B cell (primary cell): ENCODE results near the gene RGS7. TPM values are rescaled to one million over a fixed set of nuclear protein-coding genes. Genes with fewer than 3 reads are reported as not detected.
"Not testable (repeated sequence)": the region's sequence is repeated elsewhere in the genome, so short reads cannot be mapped to it uniquely, and the experiment has no call there.

Experiments used
- ATAC-seq: fragments of 200-7000 bp; cut with Tn5 transposase; one replicate; pipeline ENCODE4 v1.10.0; 2021; ENCODE audit warnings: low read depth, mild to moderate bottlenecking, moderate number of reproducible peaks, moderate library complexity
- CTCF ChIA-PET: fragments of 350-600 bp; sonication (Branson Sonifier 250); formaldehyde crosslinking; loops from one replicate; lab custom pipeline; 2021; ENCODE audit warnings: antibody characterized with exemption, inconsistent platforms; lab: Charles Lee
- POLR2A ChIA-PET: fragments of 350-600 bp; sonication (Branson Sonifier 250); formaldehyde crosslinking; loops from one replicate; lab custom pipeline; 2021; ENCODE audit warnings: antibody characterized with exemption; lab: Charles Lee
- DNase-seq: peaks from one replicate; pipeline ENCODE4 v3.0.0; 2013
- H2AFZ ChIP-seq: 2 replicates; pipeline ENCODE4 v1.6.1; 2012; ENCODE audit warnings: mild to moderate bottlenecking, low read depth, low read length; ENCODE audit not compliant: insufficient read depth, poor library complexity, severe bottlenecking
- H3K27ac ChIP-seq, 2 donors: 1 replicate in 1 of 2; 2 replicates in 1 of 2; pipeline ENCODE4 v1.5.1; 2012 to 2013; ENCODE audit warnings: low read length in 2 of 2, mild to moderate bottlenecking in 2 of 2, moderate library complexity in 1 of 2
- H3K27me3 ChIP-seq, 4 experiments: fragments of 200-600 bp in 1 of 4; sonication (generic) in 1 of 4; replicated peaks in 1 of 4; 1 replicate in 2 of 4; 2 replicates in 2 of 4; pipeline versions ENCODE4 v1.6.1 to v1.7.0; 2013 to 2016; ENCODE audit warnings: low read length in 3 of 4, mild to moderate bottlenecking in 2 of 4, mixed read lengths in 1 of 4, moderate library complexity in 1 of 4; ENCODE audit not compliant: insufficient read depth in 4 of 4, control insufficient read depth in 3 of 4; ENCODE audit errors: control extremely low read depth in 1 of 4
- H3K36me3 ChIP-seq, 2 experiments: replicated peaks in 1 of 2; 1 replicate in 1 of 2; 2 replicates in 1 of 2; pipeline versions ENCODE4 v1.6.1 to v1.7.1; 2013; ENCODE audit warnings: low read length in 1 of 2; ENCODE audit not compliant: insufficient read depth in 2 of 2, control insufficient read depth in 1 of 2; ENCODE audit errors: control extremely low read depth in 1 of 2, extremely low read depth in 1 of 2
- H3K4me1 ChIP-seq, 2 donors: fragments of 200-600 bp in 1 of 2; sonication (generic) in 1 of 2; 1 replicate in 1 of 2; 2 replicates in 1 of 2; pipeline versions ENCODE4 v1.5.1 to v1.6.1; 2013 to 2017; ENCODE audit warnings: low read length in 2 of 2; ENCODE audit not compliant: control insufficient read depth in 2 of 2, insufficient read depth in 2 of 2
- H3K4me2 ChIP-seq: replicated peaks from 2 replicates; pipeline ENCODE3; 2012; ENCODE audit warnings: mild to moderate bottlenecking, low read depth, low read length; ENCODE audit not compliant: poor library complexity, severe bottlenecking
- H3K4me3 ChIP-seq, 5 experiments: fragments of 200-600 bp in 1 of 5; sonication (generic) in 1 of 5; 1 replicate in 3 of 5; 2 replicates in 2 of 5; pipeline versions ENCODE4 v1.5.1 to v1.7.0; 2011 to 2016; ENCODE audit warnings: low read length in 4 of 5, mild to moderate bottlenecking in 4 of 5, low read depth in 2 of 5, control low read depth in 1 of 5, moderate library complexity in 1 of 5; ENCODE audit not compliant: insufficient read depth in 1 of 5; ENCODE audit errors: control extremely low read depth in 1 of 5, extremely low read depth in 1 of 5
- H3K79me2 ChIP-seq: fragments of 200-600 bp; sonication (generic); one replicate; pipeline ENCODE4 v1.6.0; 2016; ENCODE audit warnings: low read length; ENCODE audit not compliant: control insufficient read depth, insufficient read depth
- H3K9ac ChIP-seq: fragments of 200-600 bp; sonication (generic); 2 replicates; pipeline ENCODE4 v1.6.1; 2017; ENCODE audit warnings: mild to moderate bottlenecking, low read length, moderate library complexity
- H3K9me3 ChIP-seq, 3 donors: one replicate each; pipeline versions ENCODE4 v1.6.1 to v1.7.1; 2013; ENCODE audit warnings: low read length in 2 of 3; ENCODE audit not compliant: control insufficient read depth in 2 of 3, insufficient read depth in 1 of 3; ENCODE audit errors: control extremely low read depth in 1 of 3
- H4K20me1 ChIP-seq: 2 replicates; pipeline ENCODE4 v1.6.0; 2012; ENCODE audit warnings: mild to moderate bottlenecking, low read length; ENCODE audit not compliant: insufficient read depth, control insufficient read depth, poor library complexity, severe bottlenecking
- H3K27ac Mint-ChIP-seq: one replicate; pipeline ENCODE4 v1.8.0; 2021; ENCODE audit warnings: mixed read lengths
- H3K27me3 Mint-ChIP-seq: one replicate; pipeline ENCODE4 v1.8.0; 2021; ENCODE audit warnings: mixed read lengths
- H3K4me1 Mint-ChIP-seq: one replicate; pipeline ENCODE4 v1.8.0; 2021; ENCODE audit warnings: mixed read lengths
- H3K4me3 Mint-ChIP-seq: one replicate; pipeline ENCODE4 v1.8.0; 2021; ENCODE audit warnings: mixed read lengths
- H3K9me3 Mint-ChIP-seq: one replicate; pipeline ENCODE4 v1.8.0; 2022; ENCODE audit warnings: mixed read lengths; ENCODE audit not compliant: insufficient read depth
- CTCF ChIP-seq: fragments of 200-600 bp; IDR thresholded peaks from one replicate; pipeline ENCODE4 v1.8.0; 2022; ENCODE audit warnings: antibody characterized with exemption, mild to moderate bottlenecking
- EZH2 ChIP-seq: IDR thresholded peaks from 2 replicates; pipeline ENCODE4 v1.6.1; 2012; ENCODE audit warnings: borderline replicate concordance, low read depth, mild to moderate bottlenecking, moderate library complexity, low read length; ENCODE audit not compliant: insufficient read depth, poor library complexity, severe bottlenecking
- WGBS: methylation state at CpG from one replicate; pipeline ENCODE4 v1.1.5; 2013; ENCODE audit warnings: missing lambda C conversion rate; ENCODE audit not compliant: insufficient coverage; 5-methylcytosine and 5-hydroxymethylcytosine counted together
- intact Hi-C: fragments of 100-400 bp; cut with micrococcal nuclease; formaldehyde crosslinking; loops from one replicate; pipeline ENCODE4 v1.10.0; 2022
- polyA plus RNA-seq: library from polyadenylated mRNA; depleted of rRNA; stranded (reverse); fragments of >200 nt; gene quantifications from 2 replicates; pipeline ENCODE4 v1.2.3, GENCODE V29; 2012
- total RNA-seq, 2 donors: library from RNA; stranded (reverse); fragments of 120-200 nt in 1 of 2; gene quantifications; 1 replicate in 1 of 2; 2 replicates in 1 of 2; pipeline versions ENCODE4 v1.2.3 to v1.2.4, GENCODE V29; 2013 to 2022

Gene RGS7
- total and polyA plus RNA-seq, 2 donors (not counting 1 experiment from before 2014, with no cell fraction given): 0.15 to 1.8 TPM

DNA sequence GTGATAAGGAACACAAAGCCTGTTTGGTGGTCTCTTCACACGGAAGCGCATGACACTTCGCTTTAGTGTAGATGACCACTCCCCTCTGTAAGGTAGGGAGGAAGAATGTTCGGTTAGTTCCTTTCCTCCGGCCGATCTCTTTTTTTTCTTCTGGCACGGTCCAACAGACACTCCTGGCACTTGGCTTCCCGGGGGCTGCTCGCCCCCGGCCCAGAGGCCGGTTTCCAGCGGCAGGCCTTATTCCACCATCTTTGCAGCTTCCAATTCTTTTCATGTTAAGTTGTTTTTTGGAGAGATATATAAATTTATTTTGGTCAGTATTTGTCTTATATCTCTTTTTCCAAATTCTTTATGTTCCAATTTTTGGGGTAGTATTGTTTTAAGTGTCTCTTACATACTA lies 593.2 kb downstream of the RGS7 start:
- Histone ChIP-seq H3K9me3 (peaks cover 0 to 4% (median 0%) of the 10 kb centered on the region in 3 donors), H3K79me2 (no peaks in the 10 kb centered on the region), H3K9ac (no peak overlapping the region), H3K4me2 (no peak overlapping the region), H3K27me3 (no peaks in the 10 kb centered on the region), H4K20me1 (no peaks in the 10 kb centered on the region), H3K27ac (no peak overlapping the region), H3K36me3 (no peaks in the 10 kb centered on the region), H2AFZ (no peak overlapping the region), H3K4me3 (no peak overlapping the region), H3K4me1 (no peaks in the 10 kb centered on the region)
- ATAC-seq (no peak), DNase-seq (no peak)
- TF ChIP-seq CTCF (no peak), EZH2 (no peak)
- H3K27me3 Mint-ChIP-seq: no peaks in the 10 kb centered on the region
- H3K4me3 Mint-ChIP-seq: no peak overlapping the region
- H3K9me3 Mint-ChIP-seq: no peaks in the 10 kb centered on the region
- H3K27ac Mint-ChIP-seq: no peak overlapping the region
- H3K4me1 Mint-ChIP-seq: no peaks in the 10 kb centered on the region
- ChIA-PET CTCF (no interaction called here), POLR2A (no interaction called here)
- intact Hi-C loops: no loop called here
- 100% methylated on average over 2 of the region's 12 CpGs for WGBS

DNA sequence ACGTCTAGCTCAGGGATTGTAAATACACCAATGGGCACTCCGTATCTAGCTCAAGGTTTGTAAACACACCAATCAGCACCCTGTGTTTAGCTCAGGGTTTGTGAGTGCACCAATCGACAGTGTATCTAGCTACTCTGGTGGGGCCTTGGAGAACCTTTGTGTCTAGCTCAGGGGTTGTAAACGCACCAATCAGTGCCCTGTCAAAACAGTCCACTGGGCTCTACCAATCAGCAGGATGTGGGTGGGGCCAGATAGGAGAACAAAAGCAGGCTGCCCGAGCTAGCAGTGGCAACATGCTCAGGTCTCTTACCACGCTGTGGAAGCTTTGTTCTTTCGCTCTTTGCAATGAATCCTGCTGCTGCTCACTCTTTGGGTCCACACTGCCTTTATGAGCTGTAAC lies 593.9 kb downstream of the RGS7 start:
- H3K4me2 ChIP-seq, H3K27me3 Mint-ChIP-seq, H2AFZ ChIP-seq, intact Hi-C loops, H4K20me1 ChIP-seq, CTCF ChIA-PET, H3K9ac ChIP-seq, H3K4me3 Mint-ChIP-seq, ATAC-seq, H3K79me2 ChIP-seq, H3K9me3 ChIP-seq, H3K27me3 ChIP-seq, H3K4me1 Mint-ChIP-seq, H3K4me3 ChIP-seq, H3K36me3 ChIP-seq, DNase-seq, H3K9me3 Mint-ChIP-seq, H3K27ac ChIP-seq, H3K4me1 ChIP-seq, H3K27ac Mint-ChIP-seq, POLR2A ChIA-PET: not testable (repeated sequence)
- WGBS: 92% methylated on average over 7 of the region's 7 CpGs

DNA sequence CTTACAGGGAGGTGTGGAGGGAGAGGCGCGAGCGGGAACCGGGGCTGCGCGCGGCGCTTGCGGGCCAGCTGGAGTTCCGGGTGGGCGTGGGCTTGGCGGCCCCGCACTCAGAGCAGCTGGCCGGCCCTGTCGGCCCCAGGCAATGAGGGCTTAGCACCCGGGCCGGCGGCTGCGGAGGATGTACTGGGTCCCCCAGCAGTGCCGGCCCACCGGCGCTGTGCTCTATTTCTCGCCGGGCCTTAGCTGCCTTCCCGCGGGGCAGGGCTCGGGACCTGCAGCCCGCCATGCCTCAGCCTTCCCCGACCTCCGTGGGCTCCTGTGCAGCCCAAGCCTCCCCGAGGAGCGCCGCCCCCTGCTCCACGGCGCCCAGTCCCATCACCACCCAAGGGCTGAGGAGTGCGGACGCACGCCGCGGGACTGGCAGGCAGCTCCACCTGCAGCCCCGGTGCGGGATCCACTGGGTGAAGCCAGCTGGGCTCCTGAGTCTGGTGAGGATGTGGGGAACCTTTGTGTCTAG lies 594.5 kb downstream of the RGS7 start:
- H3K4me3 Mint-ChIP-seq, ATAC-seq, H4K20me1 ChIP-seq, H2AFZ ChIP-seq, H3K9ac ChIP-seq, DNase-seq, H3K9me3 Mint-ChIP-seq, CTCF ChIA-PET, H3K27ac ChIP-seq, H3K79me2 ChIP-seq, H3K4me3 ChIP-seq, H3K4me1 Mint-ChIP-seq, POLR2A ChIA-PET, intact Hi-C loops, H3K27ac Mint-ChIP-seq, H3K4me1 ChIP-seq, H3K27me3 ChIP-seq, H3K27me3 Mint-ChIP-seq, H3K36me3 ChIP-seq, H3K4me2 ChIP-seq, H3K9me3 ChIP-seq: not testable (repeated sequence)
- WGBS: 97% methylated on average over 30 of the region's 42 CpGs
